ENCODE results near the gene TRABD2A. TPM values are rescaled to one million over a fixed set of nuclear protein-coding genes. Genes with fewer than 3 reads are reported as not detected.
A peak's percentile ranks its signal among the peaks of the same experiment; 100 is the strongest.
"Not testable (repeated sequence)": the region's sequence is repeated elsewhere in the genome, so short reads cannot be mapped to it uniquely, and the experiment has no call there.

The TRABD2A gene
- total RNA-seq, 5 donors from 2014 or later (not counting 1 experiment from before 2014, with no cell fraction given), result 77.3 to 219 (median 106) TPM

DNA sequence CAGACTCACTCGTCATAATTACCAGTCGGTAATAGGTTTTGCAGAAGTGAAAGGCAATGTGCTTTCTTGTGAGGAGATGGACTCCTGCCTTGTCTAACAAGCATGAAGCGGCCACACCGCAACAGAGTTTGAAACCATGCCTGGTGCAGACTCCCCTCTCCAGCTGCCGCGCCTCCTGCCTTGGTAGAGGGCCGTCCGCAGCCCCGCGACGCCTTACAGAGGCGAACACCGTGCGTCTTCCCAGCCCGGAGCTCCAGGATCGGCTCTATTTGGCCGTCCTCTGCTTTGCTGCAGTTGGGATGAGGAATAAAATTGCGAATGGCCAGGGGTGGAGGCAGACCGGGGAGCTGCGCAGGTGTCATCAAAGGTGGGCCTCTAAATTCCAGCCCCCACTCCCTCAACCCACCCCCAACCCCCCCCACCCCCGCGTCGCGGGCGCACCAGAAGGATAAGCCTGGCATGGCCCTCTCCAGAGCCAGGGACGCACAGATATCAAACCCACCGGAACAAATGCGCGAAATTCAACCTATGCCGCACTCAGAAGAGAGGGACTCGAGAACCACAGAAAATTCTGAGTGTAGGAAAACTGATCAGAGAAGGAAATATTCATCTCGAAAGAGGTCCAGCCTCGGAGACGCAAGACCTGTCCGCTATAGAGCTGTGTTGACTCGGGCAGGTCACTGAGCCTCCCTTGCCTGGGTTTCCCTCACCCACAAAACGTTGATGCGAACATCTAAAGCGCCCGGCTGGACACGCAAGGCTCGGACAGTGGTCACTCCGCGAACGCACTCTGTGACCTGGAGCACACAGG, 1.1 kb downstream of the TRABD2A start:
- H3K27ac ChIP-seq (ENCODE audit: low read length), result peak overlapping the region; percentile 64

DNA sequence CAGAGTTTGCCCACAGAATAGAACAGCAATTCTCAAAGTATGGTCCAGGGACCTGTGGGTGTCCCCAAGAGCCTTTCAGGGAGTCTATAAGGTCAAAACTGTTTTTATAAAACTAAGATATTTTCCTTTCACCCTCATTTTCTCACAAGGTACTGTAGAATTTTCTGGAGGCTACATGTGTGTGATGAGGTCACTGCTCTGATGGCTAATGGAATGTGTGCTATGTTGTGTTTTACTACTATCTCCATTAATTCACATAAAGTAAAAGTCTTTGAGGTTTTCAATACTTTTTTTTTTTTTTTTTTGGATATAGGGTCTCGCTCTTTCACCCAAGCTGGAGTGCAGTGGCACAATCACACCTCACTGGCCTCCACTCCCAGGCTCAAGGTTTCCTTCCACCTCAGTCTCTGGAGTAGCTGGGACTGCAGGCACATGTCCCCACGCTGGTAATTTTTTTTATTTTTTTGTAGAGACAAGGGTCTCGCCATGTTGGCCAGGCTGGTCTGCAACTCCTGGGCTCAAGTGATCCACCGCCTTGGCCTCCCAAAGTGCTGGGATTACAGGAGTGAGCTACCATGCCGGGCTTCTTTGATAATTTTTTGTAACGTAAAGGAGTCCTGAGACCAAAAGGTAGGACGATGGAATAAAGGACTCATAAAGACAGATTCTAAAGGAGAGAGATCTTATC, 1.8 kb downstream of the TRABD2A start:
- Histone ChIP-seq H3K4me1 (ENCODE audit: control insufficient read depth in 1 of 2, extremely low read depth in 1 of 2, insufficient read depth in 2 of 2, low read length in 2 of 2) (peaks cover 24 to 60% of the 10 kb centered on the region in 2 experiments), H3K9me3 (no peaks in the 10 kb centered on the region), H3K27ac (ENCODE audit: low read length) (peak overlapping the region; percentile 45), H3K4me3 (ENCODE audit: control insufficient read depth in 1 of 2, extremely low read depth in 1 of 2, low read length in 1 of 2) (peak overlapping the region; percentile 71 to 99), H3K27me3 (replicated peaks in 1 of 2; ENCODE audit: control insufficient read depth in 2 of 2, extremely low read depth in 1 of 2, insufficient read depth in 2 of 2, low read length in 1 of 2) (peaks cover 0 to 5% of the 10 kb centered on the region in 2 experiments), H3K36me3 (ENCODE audit: control insufficient read depth in 2 of 2, extremely low read depth in 1 of 2, insufficient read depth in 1 of 2, low read length in 1 of 2) (peaks cover 2 to 6% of the 10 kb centered on the region in 2 donors)
- peak overlapping the region; percentile 91 to 94 for H3K27ac Mint-ChIP-seq
- ATAC-seq (replicated peaks in 1 of 4) (no peak), DNase-seq (no peak)
- CTCF ChIA-PET, result interaction anchor here (0.7 kb wide), 2 partner anchors 10 to 345 kb away, joined by 3 to 5 read pairs; no protein-coding TSS in a partner anchor
- peak overlapping the region; percentile 90 to 99 (median 91) for H3K4me3 Mint-ChIP-seq
- H3K36me3 Mint-ChIP-seq, result peaks cover 7% of the 10 kb centered on the region
- WGBS (ENCODE audit: insufficient coverage), result 48% methylated on average over 2 of the region's 7 CpGs
- no peaks in the 10 kb centered on the region for H3K27me3 Mint-ChIP-seq
- H3K9me3 Mint-ChIP-seq, result no peaks in the 10 kb centered on the region
- POLR2A ChIA-PET, result interaction anchor here in 1 of 2 donors (0.6 to 0.7 kb wide), 2 partner anchors 38 to 96 kb away, joined by 3 to 8 read pairs; no protein-coding TSS in a partner anchor
- peaks cover 70 to 80% (median 73%) of the 10 kb centered on the region in 3 donors for H3K4me1 Mint-ChIP-seq

More for the DNA sequence above, 1.1 kb downstream of the TRABD2A start:
- Histone ChIP-seq H3K27me3 (replicated peaks in 1 of 2; ENCODE audit: control insufficient read depth in 2 of 2, extremely low read depth in 1 of 2, insufficient read depth in 2 of 2, low read length in 1 of 2) (peaks cover 0 to 5% of the 10 kb centered on the region in 2 experiments), H3K4me1 (ENCODE audit: control insufficient read depth in 1 of 2, extremely low read depth in 1 of 2, insufficient read depth in 2 of 2, low read length in 2 of 2) (peaks cover 24 to 53% of the 10 kb centered on the region in 2 experiments), H3K9me3 (no peaks in the 10 kb centered on the region), H3K4me3 (ENCODE audit: control insufficient read depth in 1 of 2, extremely low read depth in 1 of 2, low read length in 1 of 2) (peak overlapping the region; percentile 71 to 99), H3K36me3 (ENCODE audit: control insufficient read depth in 2 of 2, extremely low read depth in 1 of 2, insufficient read depth in 1 of 2, low read length in 1 of 2) (peaks cover under 1 to 2% of the 10 kb centered on the region in 2 donors)
- peak overlapping the region; percentile 91 to 94 for H3K27ac Mint-ChIP-seq
- peak in 2 of 4 experiments; percentile 9 to 13 for ATAC-seq (replicated peaks in 1 of 4)
- H3K9me3 Mint-ChIP-seq, result no peaks in the 10 kb centered on the region
- H3K4me1 Mint-ChIP-seq, result peaks cover 70 to 79% (median 73%) of the 10 kb centered on the region in 3 donors
- H3K27me3 Mint-ChIP-seq, result no peaks in the 10 kb centered on the region
- 6% methylated on average over 27 of the region's 45 CpGs for WGBS (ENCODE audit: insufficient coverage)
- H3K36me3 Mint-ChIP-seq, result peaks cover 6% of the 10 kb centered on the region
- CTCF ChIA-PET, result interaction anchor here (0.6 to 4.0 kb wide), 7 partner anchors 9 to 345 kb away, joined by 3 to 41 read pairs (median 3); no protein-coding TSS in a partner anchor
- peak in 3 of 35 experiments; percentile 20 to 48 (median 35) for DNase-seq
- H3K4me3 Mint-ChIP-seq, result peak overlapping the region; percentile 90 to 99 (median 91)
- POLR2A ChIA-PET, result interaction anchor here in 1 of 2 donors (0.7 to 1.3 kb wide), 2 partner anchors 26 to 39 kb away, joined by 3 to 8 read pairs; no protein-coding TSS in a partner anchor

DNA sequence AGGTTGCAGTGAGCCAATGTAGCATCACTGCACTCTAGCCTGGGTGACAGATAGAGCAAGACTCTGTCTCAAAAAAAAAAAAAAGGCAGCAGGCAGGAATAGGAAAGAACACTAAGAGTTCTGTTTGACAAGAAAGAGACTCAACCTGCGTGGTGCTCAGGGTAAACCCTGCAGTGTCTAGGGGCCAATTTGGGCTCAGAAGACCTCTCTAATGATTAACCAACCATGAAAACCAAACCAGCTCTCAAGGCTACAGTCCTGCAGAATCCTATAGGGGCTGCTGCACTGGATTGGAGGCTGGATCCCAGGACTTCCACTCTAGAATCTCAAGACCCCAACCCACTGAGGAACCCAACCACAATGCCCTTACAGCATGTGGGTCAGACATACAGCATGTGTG, 2.4 kb downstream of the TRABD2A start:
- H3K27me3 Mint-ChIP-seq, result no peaks in the 10 kb centered on the region
- DNase-seq (no peak), ATAC-seq (replicated peaks in 1 of 4) (no peak)
- H3K9me3 Mint-ChIP-seq, result no peaks in the 10 kb centered on the region
- peak overlapping the region; percentile 91 to 94 for H3K27ac Mint-ChIP-seq
- peaks cover 24 to 61% of the 10 kb centered on the region in 2 experiments for H3K4me1 ChIP-seq (ENCODE audit: control insufficient read depth in 1 of 2, extremely low read depth in 1 of 2, insufficient read depth in 2 of 2, low read length in 2 of 2)
- H3K27ac ChIP-seq (ENCODE audit: low read length), result peak overlapping the region; percentile 45
- no CpG with 5 or more reads among the region's 1 CpG for WGBS (ENCODE audit: insufficient coverage)
- CTCF ChIA-PET, result interaction anchor here in 1 of 2 donors (1.8 kb wide), 1 partner anchor 9 kb away, joined by 6 read pairs; no protein-coding TSS in a partner anchor
- peaks cover 7% of the 10 kb centered on the region for H3K36me3 Mint-ChIP-seq
- H3K4me1 Mint-ChIP-seq, result peaks cover 70 to 78% (median 73%) of the 10 kb centered on the region in 3 donors
- H3K27me3 ChIP-seq (replicated peaks in 1 of 2; ENCODE audit: control insufficient read depth in 2 of 2, extremely low read depth in 1 of 2, insufficient read depth in 2 of 2, low read length in 1 of 2), result peaks cover 0 to 5% of the 10 kb centered on the region in 2 experiments
- H3K4me3 ChIP-seq (ENCODE audit: control insufficient read depth in 1 of 2, extremely low read depth in 1 of 2, low read length in 1 of 2), result peak overlapping the region; percentile 71 to 99
- H3K4me3 Mint-ChIP-seq, result peak overlapping the region; percentile 90 to 99 (median 91)
- no peaks in the 10 kb centered on the region for H3K9me3 ChIP-seq
- POLR2A ChIA-PET, result no interaction called here
- peaks cover 2 to 6% of the 10 kb centered on the region in 2 donors for H3K36me3 ChIP-seq (ENCODE audit: control insufficient read depth in 2 of 2, extremely low read depth in 1 of 2, insufficient read depth in 1 of 2, low read length in 1 of 2)

DNA sequence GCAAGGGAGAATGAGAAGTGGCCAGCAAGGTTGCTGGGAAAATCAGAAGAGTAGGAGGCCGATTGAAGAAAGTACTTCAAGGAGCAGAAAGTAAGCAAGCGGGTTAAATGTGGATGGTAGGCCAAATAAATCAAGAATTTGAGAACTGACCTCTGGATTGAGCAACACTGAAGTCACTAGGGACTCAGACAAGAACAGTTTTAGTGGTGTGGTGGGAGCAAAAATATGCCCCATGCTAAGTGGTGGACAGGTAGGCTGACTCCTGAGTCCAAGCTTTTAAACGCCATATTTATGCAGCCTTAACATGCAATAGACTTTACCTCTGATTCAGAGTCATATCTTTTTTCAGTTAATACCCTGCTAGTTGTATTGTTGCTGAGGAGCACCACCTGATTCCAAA, 4.5 kb downstream of the TRABD2A start:
- WGBS (ENCODE audit: insufficient coverage), result 87% methylated on average over 2 of the region's 3 CpGs
- peak overlapping the region in 1 of 2 donors; percentile 27 for H3K4me3 ChIP-seq (ENCODE audit: control insufficient read depth in 1 of 2, extremely low read depth in 1 of 2, low read length in 1 of 2)
- no peaks in the 10 kb centered on the region for H3K9me3 ChIP-seq
- H3K36me3 ChIP-seq (ENCODE audit: control insufficient read depth in 2 of 2, extremely low read depth in 1 of 2, insufficient read depth in 1 of 2, low read length in 1 of 2), result peaks cover 2 to 12% of the 10 kb centered on the region in 2 donors
- H3K27ac ChIP-seq (ENCODE audit: low read length), result no peak overlapping the region
- DNase-seq, result no peak
- ChIA-PET CTCF (interaction anchor here (0.7 to 1.2 kb wide), 3 partner anchors 50 to 160 kb away, joined by 3 to 4 read pairs (median 3); no protein-coding TSS in a partner anchor), POLR2A (interaction anchor here in 1 of 2 donors (1.0 kb wide), 1 partner anchor 28 kb away, joined by 3 read pairs; no protein-coding TSS in a partner anchor)
- peaks cover 0 to 5% of the 10 kb centered on the region in 2 experiments for H3K27me3 ChIP-seq (replicated peaks in 1 of 2; ENCODE audit: control insufficient read depth in 2 of 2, extremely low read depth in 1 of 2, insufficient read depth in 2 of 2, low read length in 1 of 2)
- Mint-ChIP-seq H3K36me3 (peaks cover 9% of the 10 kb centered on the region), H3K4me3 (peak overlapping the region in 2 of 3 donors; percentile 90 to 99), H3K27me3 (no peaks in the 10 kb centered on the region), H3K9me3 (no peaks in the 10 kb centered on the region), H3K27ac (peak overlapping the region; percentile 91 to 94), H3K4me1 (peaks cover 75 to 78% (median 76%) of the 10 kb centered on the region in 3 donors)
- H3K4me1 ChIP-seq (ENCODE audit: control insufficient read depth in 1 of 2, extremely low read depth in 1 of 2, insufficient read depth in 2 of 2, low read length in 2 of 2), result peaks cover 19 to 73% of the 10 kb centered on the region in 2 experiments
- no peak for ATAC-seq (replicated peaks in 1 of 4)

DNA sequence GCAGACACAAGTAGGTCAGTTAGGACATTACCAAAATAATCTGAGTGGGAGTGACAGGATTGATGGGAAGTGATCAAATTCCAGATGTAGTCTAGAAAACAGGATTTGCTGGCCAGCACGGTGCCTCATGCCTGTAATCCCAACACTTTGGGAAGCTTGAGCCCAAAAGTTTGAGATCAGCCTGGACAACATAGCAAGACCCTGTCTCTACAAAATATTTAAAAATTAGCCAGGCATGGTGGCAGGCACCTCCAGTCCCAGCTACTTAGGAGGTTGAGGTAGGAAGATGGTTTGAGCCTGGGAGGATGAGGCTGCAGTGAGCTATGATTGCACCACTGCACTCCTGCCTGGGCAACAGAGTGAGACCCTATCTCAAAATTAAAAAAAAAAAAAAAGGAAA, 5.3 kb downstream of the TRABD2A start:
- peak overlapping the region in 1 of 2 donors; percentile 3 for H3K4me3 ChIP-seq (ENCODE audit: control insufficient read depth in 1 of 2, extremely low read depth in 1 of 2, low read length in 1 of 2)
- DNase-seq; POLR2A ChIA-PET; H3K9me3 Mint-ChIP-seq; H3K9me3 ChIP-seq; ATAC-seq (replicated peaks in 1 of 4); H3K27me3 Mint-ChIP-seq; H3K27me3 ChIP-seq (replicated peaks in 1 of 2; ENCODE audit: control insufficient read depth in 2 of 2, extremely low read depth in 1 of 2, insufficient read depth in 2 of 2, low read length in 1 of 2): not testable (repeated sequence)
- WGBS (ENCODE audit: insufficient coverage), result no CpG with 5 or more reads among the region's 1 CpG
- H3K27ac ChIP-seq (ENCODE audit: low read length), result peak overlapping the region; percentile 41
- peak overlapping the region in 1 of 3 donors; percentile 99 for H3K4me3 Mint-ChIP-seq
- peaks cover 24 to 77% of the 10 kb centered on the region in 2 experiments for H3K4me1 ChIP-seq (ENCODE audit: control insufficient read depth in 1 of 2, extremely low read depth in 1 of 2, insufficient read depth in 2 of 2, low read length in 2 of 2)
- peaks cover 11% of the 10 kb centered on the region for H3K36me3 Mint-ChIP-seq
- CTCF ChIA-PET, result interaction anchor here in 1 of 2 donors (0.6 kb wide), 1 partner anchor 14 kb away, joined by 3 read pairs; no protein-coding TSS in a partner anchor
- peak overlapping the region; percentile 91 to 94 for H3K27ac Mint-ChIP-seq
- H3K4me1 Mint-ChIP-seq, result peaks cover 81 to 84% (median 82%) of the 10 kb centered on the region in 3 donors
- peaks cover 2 to 12% of the 10 kb centered on the region in 2 donors for H3K36me3 ChIP-seq (ENCODE audit: control insufficient read depth in 2 of 2, extremely low read depth in 1 of 2, insufficient read depth in 1 of 2, low read length in 1 of 2)

Data from T-cell (primary cell).